IPS-NIHi7 (cell line): ENCODE measurements around the gene LRP5.
A peak's percentile ranks its signal among the peaks of the same experiment; 100 is the strongest.

ENCODE experiments used
- DNase-seq: peaks from one replicate; pipeline ENCODE4 v3.0.0; 2012; ENCODE audit warnings: mixed read lengths; ENCODE audit errors: extremely low spot score

Gene LRP5

DNA sequence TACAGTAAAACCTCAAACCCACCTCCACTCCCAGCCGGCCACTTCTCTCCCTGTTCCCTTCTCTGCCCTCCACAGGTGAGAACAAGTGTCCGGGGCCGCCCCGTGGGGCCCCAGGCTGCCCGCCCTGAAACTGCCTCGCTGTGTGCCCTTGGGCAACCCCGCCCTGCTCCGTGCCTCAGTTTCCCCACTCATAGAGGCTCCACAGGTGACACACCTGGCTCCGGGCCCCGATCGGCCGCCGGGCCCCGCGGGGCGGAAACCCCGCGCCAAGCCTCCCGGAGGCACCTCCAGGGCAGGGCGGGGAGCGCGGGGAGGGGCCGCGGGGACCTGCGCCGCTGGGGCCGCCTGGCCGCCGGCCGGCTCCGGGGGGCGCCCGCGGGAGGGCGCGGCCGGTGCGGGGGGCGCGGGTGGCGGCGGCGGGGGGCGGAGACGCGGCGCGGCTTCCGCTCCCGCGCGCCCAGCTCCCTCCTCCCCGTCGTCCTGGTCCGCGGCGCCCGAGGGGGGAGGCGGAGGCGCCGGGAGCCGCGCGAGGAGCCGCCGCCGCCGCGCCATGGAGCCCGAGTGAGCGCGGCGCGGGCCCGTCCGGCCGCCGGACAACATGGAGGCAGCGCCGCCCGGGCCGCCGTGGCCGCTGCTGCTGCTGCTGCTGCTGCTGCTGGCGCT lies at the start of gene LRP5:
LRP5 (plus strand) TSS at position 475 of the 663 bp plus-strand sequence; CDS start at position 599, 124 bp downstream.
- DNase-seq = peak; percentile 58

DNA sequence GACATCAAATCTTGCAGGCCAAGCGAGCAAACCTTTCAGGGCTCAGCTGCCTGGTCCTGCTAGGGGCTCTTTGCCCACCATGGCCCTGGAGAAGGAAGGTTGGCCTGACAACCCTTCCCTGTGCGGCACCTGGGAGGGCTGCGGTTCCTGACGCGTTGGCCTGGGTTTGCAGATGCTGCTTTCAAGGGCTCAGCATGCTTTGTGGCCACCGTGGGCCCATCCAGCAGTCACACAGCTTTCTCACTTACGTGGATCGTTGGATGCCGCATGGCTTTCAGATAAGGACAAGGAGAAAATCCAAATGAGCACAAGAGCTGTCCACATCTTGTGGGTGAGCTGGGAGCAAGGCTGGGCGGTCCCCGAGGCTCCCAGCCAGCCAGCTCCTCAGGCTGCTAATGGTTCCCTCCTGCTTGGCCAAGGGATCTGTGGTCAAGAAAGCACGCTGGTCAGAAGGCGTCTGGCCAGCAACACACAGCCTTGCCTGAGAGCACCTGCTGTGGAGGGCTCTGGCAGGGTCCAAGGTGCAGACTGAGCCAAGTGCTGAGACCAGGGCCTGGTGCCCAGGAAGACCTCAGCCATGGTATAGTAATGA lies 48.9 kb upstream of the LRP5 start:
- DNase-seq = no peak

DNA sequence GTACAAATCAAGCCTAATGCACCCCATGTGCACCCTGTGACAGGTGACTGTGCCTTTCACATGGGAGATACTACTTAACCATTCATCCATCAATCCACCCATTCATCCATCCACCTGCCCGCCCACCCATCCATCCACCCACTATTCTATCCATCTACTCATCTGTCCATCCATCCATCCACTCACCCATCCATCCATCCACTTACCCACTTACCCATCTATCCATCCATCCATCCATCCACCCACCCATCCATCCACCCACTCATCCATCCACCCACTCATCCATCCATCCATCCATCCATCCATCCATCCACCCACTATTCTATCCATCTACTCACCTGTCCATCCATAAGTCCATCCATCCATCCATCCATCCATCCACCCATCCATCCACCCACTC lies 48.1 kb upstream of the LRP5 start:
- no peak for DNase-seq

DNA sequence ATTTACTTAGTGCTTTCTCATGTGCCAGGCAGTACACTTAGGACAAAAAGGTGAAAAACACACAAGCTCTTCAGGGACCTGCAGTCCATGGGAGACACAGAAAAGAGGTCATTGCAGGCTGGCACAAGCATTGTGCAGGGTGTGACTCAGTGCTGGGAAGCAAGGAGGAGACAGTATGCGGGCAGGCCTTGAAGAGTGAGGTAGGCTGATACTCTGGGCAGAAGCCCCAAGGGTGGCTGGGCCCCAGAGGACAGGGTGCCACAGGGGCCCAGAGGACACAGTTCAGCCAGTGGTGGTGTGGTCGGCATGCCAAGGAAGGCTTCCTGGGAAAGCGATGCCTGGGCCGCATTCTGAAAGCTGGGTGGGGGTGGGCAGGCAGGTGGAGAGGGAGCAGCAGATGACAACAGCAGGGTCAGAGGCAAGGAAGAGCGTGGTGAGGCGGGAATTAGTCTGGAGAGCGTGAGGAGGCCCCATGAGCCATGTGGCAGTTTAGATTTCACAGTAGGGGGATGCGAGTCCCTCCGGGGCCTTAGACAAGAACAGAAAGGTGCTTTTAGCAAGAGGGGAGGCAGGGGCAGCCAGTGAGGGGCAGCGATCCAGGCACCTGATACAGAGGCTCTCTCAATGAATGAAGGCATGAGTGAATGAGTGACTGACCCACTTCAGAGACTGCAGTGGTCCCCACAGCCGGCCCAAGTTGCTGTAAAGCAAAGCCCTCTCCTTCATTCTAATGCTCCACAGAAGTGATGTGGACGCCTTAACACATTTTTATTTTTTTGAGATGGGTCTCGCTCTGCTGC lies 47.5 kb upstream of the LRP5 start:
- no peak for DNase-seq

DNA sequence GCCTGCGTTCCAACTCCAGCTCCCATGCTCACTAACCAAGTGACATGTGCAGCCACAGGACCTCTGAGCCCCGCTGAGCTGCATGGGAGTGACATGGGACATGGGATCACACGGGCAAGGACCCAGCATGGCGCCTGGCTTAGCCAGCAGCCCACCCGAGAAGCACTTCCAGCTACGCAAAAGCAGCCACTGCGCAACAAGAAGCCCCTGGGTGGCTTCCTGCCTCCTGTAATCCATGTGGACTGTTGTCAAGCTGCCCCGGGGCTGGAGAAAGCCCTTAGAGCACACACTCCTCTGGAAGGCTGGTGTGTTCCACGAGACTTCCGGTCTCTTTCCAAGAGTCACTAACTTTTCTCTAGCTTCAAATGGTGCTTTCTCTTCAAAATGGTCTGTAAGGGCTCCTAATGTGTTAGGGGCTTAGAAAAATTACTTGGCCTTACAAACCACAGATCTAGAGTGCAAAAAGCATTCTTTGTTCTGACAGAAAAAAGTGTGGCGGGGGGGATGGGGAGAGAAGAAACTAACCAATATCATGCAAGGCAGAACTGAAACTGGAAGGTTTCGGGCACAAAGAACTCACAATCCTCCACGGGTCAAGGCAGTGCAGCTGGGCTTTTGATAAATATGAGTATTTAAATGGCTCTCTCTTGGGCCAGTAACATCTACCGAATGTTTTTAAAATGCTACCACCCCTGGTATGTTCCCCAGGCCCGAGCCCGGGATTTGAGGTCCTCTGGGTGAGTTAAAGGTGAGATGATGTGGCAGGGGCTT lies 46.1 kb upstream of the LRP5 start:
- no peak for DNase-seq

DNA sequence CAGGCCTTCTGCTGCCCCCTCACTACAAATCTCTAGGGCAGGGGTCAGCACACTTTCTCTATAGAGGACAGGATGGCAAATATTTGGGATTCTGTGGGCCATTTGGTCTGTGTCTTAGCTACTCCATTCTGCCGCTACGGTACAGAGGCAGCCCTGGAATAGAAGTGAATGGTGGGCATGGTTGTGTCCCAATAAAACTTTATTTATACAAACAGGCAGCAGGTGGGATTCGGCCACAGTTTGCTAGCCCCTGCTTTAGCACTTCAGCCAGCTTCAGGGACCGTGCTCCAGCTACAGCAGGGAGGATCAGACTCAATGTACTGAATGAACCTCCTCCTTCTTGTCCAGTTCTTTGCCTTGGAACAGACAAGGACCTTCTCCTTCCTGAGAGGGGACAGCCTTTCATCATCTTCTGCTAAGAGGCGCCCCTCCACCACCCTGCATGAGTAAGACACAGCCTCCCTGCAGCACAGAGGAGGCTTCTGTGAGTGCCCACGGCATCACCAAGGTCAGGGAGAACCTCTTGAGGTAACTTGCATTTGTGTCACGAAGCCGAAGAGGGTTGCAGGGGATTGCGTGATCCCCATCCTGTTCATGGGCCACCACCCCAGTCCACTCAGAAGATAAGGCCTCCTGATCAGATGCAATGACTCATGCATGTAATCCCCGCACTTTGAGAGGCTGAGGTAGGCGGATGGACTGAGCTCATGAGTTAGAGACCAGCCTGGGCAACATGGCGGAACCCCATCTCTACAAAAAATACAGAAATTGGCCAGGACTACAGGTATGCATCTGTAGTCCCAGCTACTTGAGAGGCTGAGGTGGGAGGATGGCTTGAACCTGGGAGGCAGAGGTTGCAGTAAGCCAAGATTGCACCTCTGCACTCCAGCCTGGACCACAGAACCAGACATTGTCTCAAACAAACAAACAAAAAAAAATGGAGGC lies 45.2 kb upstream of the LRP5 start:
- DNase-seq = no peak

DNA sequence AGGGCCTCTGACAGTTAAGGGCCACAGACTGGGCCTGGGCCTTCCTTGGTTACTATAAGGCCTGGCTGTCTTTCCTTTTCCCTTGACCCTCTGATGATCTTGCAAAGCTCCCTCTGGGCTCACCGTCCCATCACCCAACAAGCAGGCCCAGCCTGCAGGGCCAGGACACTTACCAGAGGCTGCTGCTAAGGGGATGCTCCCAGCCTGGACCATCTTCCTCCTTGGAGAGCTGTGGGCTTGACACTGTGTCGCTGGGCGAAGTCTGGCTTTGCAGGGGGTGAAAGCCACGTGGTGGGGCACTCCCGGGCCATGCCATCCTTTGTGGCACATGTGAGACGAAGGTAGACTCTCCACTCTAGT lies 44.5 kb upstream of the LRP5 start:
- DNase-seq = no peak

DNA sequence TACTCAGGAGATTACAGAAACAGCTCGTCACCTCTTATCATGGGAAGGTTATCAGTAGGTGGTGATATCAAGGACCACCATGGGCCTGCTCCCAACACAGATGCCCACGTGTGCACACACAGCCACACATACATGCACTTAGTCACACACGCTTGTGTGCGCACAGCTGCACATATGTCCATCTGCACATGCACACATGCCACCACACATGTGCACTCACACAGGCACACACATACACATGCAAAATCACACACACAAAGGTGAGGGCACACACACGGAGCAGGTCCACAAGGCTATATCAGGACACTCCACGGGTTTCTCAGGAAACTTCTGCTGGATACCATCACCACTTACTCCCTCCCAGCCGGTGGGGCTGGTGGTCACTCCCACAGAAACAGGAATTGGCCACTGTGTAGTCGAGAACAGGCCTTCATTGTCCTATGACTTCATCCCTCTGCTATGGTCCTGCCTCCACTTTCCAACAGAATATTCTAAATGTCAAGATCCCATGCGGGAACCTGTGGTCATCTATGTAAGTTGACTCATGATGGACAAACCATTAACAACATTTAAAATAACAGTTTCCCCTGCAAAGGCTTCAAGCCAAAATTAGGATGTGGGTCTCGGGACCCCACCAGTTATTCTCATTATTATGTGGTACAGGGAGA lies 42.8 kb upstream of the LRP5 start:
- DNase-seq = no peak

DNA sequence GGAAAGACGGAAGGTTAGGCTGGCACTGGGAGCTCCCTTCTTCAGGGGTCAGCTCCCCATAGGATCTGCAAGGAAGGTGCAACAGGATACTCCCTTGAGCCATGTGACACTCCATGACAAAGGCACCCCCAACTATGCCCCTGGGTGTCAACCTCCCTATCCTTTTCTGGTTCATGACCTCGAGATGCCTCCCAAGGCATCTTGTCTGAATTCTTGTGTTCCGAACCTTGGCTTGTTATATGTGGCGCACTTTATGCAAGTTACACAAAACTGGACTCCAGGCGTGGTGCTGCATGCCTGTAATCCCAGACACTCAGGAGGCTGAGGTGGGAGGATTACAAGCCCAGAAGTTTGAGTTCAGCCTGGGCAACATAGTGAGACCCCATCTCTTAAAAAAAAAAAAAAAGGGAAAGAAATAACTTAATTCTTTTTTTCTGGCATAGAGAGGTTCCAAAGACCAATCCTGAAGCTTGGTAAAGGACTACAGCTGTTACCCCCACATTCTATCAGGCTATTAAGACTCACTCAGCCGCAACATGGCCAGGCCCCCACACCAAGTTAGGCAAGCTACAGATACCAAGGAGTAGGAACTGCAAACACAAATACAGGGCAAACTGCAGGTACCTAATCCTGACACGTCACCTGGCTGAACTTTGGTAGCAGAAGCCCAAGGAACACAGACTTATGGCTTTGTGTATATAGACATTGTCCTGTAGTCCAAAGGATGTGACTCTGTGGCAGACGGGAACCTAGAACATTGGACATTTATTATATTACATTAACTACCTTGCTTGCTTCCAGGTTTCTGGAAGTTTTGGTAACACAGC lies 42.0 kb upstream of the LRP5 start:
- DNase-seq = no peak

DNA sequence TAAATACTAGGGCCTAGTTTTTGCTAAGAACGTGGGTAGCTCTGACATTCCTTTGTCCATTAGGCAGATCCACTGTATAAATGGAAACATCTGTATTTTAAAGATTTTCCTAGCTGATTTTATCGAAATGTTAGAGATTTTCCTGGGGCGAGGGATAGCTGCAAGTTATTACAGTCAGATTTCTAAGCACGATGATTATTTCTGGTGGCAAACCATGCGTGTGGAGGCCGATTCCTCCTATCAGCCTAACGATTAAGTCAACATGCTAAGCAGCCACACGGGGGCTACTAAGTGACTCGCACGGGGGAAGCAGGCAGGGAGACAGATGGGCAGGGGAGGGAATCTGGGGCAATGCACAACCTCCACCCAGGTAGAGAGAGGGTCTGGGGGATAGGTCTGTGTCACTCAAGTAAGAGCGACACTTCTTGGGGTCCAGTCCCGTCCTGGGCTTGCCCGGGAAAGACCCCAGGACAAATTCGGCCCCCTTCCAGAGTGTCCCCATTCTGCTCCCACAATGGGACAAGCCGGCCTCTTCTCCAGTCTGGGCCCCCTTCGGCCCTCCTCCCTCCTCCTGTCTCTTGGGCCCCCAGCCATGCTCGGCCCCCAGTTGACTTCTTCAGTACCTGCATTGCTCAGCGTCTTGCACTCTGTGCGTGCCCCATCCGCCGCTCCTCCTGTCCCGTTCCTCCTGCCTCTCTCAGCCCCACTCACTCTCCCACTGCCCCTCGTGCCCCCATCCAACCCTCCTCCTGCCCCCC lies 41.2 kb upstream of the LRP5 start:
- peak; percentile 87 for DNase-seq

DNA sequence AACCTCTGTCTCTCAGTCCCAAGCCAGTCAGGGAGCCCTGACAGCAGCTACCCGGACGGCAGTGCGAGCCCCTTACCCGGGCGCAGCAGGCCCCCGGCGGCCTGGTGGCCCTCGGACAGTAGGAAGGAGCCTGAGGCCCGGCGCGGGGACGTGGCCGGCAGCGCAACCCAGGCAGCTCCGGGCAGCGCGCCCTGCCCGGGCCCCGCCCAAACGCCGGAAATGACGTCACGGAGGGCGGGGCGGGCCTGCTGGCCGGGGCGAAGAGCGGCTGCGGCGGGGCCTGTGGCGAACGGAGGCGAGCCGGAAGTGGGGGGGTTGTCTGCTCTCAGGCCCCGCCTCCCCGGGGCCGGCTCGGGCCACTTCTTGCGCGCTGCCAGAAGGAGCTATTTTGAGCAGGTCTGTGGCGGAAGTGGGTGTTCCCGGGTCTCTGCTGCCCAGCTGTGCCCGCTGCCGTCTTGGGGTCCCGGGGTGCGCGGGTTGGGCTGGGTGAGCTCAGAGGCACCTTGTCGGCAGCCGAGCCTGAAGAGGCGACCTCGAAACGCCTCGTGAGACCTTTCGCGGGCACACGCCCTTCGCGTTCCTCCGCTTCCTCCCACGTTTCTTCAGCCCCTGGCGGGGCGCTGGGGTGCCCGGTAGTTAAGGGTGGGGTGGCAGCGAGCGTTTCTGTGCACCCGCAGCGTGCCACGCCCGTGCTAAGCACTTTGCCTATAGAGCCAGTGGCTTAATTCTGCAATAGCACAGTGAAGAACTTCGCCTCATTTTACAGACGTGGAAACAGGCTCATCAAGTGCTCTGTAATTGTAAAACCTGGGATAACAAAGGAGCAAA lies 40.4 kb upstream of the LRP5 start, which contains the start of gene C11orf24:
C11orf24 (minus strand) TSS at position 193 of the 828 bp plus-strand sequence. CDS start 8,206 bp downstream, outside the sequence.
- DNase-seq = peak; percentile 100

DNA sequence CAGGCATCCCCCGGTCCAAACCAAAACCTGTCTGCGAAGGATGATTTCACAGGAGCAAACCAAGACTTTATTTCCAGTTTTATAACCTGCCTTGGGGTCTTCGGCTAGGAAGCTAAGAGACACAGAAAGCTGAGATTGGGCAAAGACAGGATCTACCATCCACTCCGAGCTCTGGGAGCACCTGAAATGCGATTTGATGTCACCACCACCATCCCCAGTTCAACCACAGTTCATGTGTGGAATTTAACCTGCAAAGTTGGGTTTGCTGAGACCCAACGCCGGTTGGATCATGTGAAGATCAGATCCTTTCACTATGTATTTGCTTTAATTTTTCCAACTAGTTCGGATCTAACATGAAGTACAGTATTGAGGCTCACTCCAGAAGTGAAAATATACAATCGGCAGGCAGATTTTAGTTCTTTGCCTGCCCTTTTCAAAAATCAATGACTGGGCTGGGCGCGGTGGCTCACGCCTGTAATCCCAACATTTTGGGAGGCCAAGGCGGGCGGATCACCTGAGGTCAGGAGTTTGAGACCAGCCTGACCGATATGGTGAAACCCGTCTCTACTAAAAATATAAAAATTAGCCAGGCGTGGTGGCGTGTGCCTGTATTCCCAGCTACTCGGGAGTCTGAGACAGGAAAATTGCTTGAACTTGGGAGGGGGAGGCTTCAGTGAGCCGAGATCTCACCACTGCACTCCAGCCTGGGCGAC lies 39.2 kb upstream of the LRP5 start:
- DNase-seq = no peak

DNA sequence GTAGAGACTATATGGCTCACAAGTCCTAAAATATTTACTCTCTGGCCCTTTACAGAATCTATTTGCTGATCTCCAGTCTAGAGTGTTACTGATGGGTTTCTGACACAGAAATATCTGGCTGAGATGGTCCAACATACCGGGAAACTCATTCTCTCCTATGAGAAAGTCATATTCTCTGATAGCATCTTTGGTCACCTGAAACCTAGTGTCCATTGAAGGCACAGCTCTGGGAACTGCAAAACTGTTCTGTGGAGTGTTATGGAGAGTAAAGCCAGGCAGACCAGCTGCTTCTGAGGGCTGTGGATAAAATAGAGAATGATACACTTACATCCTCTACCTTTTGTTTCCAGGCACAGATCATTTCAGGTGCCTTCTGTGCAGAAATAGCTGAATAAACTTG lies 38.1 kb upstream of the LRP5 start:
- DNase-seq = no peak

DNA sequence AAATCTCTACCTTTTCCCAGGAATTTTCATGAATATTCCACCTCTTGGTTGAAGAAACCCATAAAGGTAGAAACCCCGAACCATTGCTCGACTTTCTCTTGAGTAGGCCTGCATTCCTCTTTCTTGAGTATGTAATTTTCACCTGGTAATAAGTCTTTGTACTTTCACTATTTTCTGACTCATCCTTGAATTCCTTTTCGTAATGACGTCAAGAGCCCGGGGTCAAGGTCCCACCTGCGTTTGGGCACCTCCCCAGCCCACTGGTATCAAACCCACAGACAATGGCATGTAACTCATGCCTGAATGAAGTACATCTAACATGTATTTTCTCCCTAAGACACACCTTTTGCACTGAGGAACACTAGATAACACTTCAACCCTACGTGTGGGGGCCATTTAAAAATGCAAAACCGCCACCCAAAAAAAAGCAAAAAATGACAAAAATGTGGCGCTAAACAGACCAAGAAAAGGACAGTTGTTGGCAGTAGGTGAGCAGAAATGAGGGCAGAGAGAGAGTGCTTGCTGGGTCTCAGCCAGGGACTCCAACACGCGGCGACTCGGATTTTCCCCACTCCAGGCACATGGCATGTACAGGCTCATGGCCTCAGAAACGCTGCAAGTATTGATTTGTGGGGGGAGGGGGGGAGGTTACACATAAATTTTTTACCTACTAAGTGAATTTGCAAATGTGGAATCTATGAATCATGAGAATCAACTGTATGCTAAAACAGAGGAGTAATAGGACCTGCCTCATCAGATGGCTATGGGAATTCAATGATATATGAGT lies 36.5 kb upstream of the LRP5 start:
- no peak for DNase-seq

DNA sequence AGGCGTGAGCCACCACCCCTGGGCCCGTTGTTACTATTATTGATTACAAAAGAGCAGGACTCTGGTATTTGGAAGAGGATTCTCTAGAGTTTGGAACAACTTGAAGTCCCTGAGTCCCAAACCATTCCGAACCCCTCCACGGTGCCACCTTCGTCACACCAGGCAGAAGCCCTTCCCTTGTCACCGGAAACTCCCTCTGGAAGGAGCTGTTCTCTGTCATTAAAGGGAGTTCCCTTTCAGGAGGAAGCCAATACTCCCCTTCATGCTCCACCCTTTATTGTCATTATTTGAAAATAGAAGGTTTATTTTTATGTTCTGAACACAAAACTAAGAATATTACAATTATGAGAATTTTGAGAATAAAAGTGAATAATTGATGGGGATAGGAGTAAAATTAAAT lies 35.5 kb upstream of the LRP5 start:
- DNase-seq = no peak

DNA sequence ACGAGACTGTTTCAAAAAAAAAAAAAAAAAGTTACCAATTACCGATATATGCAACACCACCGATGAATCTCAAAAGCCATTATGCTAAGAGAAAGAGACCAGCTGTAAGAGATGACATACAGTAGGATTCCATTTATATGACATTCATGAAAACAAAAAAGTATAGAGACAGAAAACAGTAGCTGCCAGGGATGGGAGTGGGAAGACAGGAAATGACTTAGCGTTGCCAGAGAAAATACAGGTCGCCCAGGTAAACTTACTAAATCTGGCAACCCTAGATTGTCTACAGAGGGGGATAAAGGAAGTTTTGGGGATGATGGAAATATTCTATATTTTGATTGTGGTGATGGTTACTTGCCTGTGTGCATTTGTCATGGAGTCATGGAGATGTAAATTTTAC lies 32.7 kb upstream of the LRP5 start:
- no peak for DNase-seq
